Large intestine (tissue), 3 donors: ENCODE data around the gene BMP7. TPM values are rescaled to one million over a fixed set of nuclear protein-coding genes. Genes with fewer than 3 reads are reported as not detected.
A peak's percentile ranks its signal among the peaks of the same experiment; 100 is the strongest.

Source experiments
- DNase-seq, 2 donors: peaks; one replicate each; pipeline versions ENCODE4 v3.0.0 to v3.0.0-alpha.2; 2013
- H3K27ac ChIP-seq: one replicate; pipeline ENCODE4 v1.5.1; 2013; ENCODE audit warnings: low read length
- H3K27me3 ChIP-seq: 2 replicates; pipeline ENCODE4 v1.6.1; 2013; ENCODE audit warnings: low read length; ENCODE audit not compliant: control insufficient read depth, insufficient read depth
- H3K36me3 ChIP-seq: 2 replicates; pipeline ENCODE4 v1.6.1; 2013; ENCODE audit warnings: low read length; ENCODE audit not compliant: control insufficient read depth, insufficient read depth
- H3K4me1 ChIP-seq: one replicate; pipeline ENCODE4 v1.6.1; 2013; ENCODE audit warnings: low read length; ENCODE audit not compliant: control insufficient read depth, insufficient read depth
- H3K4me3 ChIP-seq: one replicate; pipeline ENCODE4 v1.5.1; 2013; ENCODE audit warnings: low read length
- H3K9me3 ChIP-seq: one replicate; pipeline ENCODE4 v1.6.1; 2013; ENCODE audit warnings: mild to moderate bottlenecking, low read depth, low read length, moderate library complexity; ENCODE audit not compliant: control insufficient read depth
- WGBS: methylation state at CpG from one replicate; pipeline ENCODE4 v1.1.5; 2013; ENCODE audit warnings: low lambda C conversion rate; ENCODE audit not compliant: insufficient coverage; 5-methylcytosine and 5-hydroxymethylcytosine counted together
- polyA plus RNA-seq: library from polyadenylated mRNA; unstranded; fragments of 120-200 nt; gene quantifications from one replicate; pipeline ENCODE4 v1.2.1, GENCODE V29; 2013

The BMP7 gene
- polyA plus RNA-seq, 1 donor, result 3.0 TPM

GRCh38 chr20:57212534-57213276, 53.7 kb downstream of the BMP7 start:
- Histone ChIP-seq H3K27ac (peak overlapping the region; percentile 6), H3K4me1 (peaks cover 25% of the 10 kb centered on the region), H3K27me3 (no peaks in the 10 kb centered on the region), H3K36me3 (no peaks in the 10 kb centered on the region), H3K4me3 (no peak overlapping the region), H3K9me3 (no peaks in the 10 kb centered on the region)
- DNase-seq, result peak; percentile 63 to 82
- no CpG with 5 or more reads among the region's 23 CpGs for WGBS

GRCh38 chr20:57211908-57212533, 54.4 kb downstream of the BMP7 start:
- WGBS, result 72% methylated on average over 2 of the region's 25 CpGs
- no peaks in the 10 kb centered on the region for H3K36me3 ChIP-seq
- H3K4me1 ChIP-seq, result peaks cover 25% of the 10 kb centered on the region
- no peak overlapping the region for H3K4me3 ChIP-seq
- DNase-seq, result no peak
- no peaks in the 10 kb centered on the region for H3K9me3 ChIP-seq
- peak overlapping the region; percentile 6 for H3K27ac ChIP-seq
- H3K27me3 ChIP-seq, result no peaks in the 10 kb centered on the region

- WGBS, result no CpG with 5 or more reads among the region's 2 CpGs
- no peak for DNase-seq
- Histone ChIP-seq H3K27ac (no peak overlapping the region), H3K4me1 (peaks cover 25% of the 10 kb centered on the region), H3K27me3 (no peaks in the 10 kb centered on the region), H3K4me3 (no peak overlapping the region), H3K9me3 (no peaks in the 10 kb centered on the region), H3K36me3 (no peaks in the 10 kb centered on the region)
Measured at GRCh38 chr20:57211406-57211805, 55.0 kb downstream of the BMP7 start.

GRCh38 chr20:57210911-57211280, 55.5 kb downstream of the BMP7 start:
- H3K4me1 ChIP-seq, result peaks cover 29% of the 10 kb centered on the region
- no peak overlapping the region for H3K27ac ChIP-seq
- H3K36me3 ChIP-seq, result no peaks in the 10 kb centered on the region
- no peak overlapping the region for H3K4me3 ChIP-seq
- no CpG with 5 or more reads among the region's 8 CpGs for WGBS
- H3K27me3 ChIP-seq, result no peaks in the 10 kb centered on the region
- H3K9me3 ChIP-seq, result no peaks in the 10 kb centered on the region
- DNase-seq, result no peak

GRCh38 chr20:57210054-57210910, 56.2 kb downstream of the BMP7 start:
- H3K36me3 ChIP-seq, result no peaks in the 10 kb centered on the region
- no peaks in the 10 kb centered on the region for H3K27me3 ChIP-seq
- H3K4me3 ChIP-seq, result no peak overlapping the region
- H3K27ac ChIP-seq, result no peak overlapping the region
- no peaks in the 10 kb centered on the region for H3K9me3 ChIP-seq
- peak; percentile 55 to 72 for DNase-seq
- H3K4me1 ChIP-seq, result peaks cover 31% of the 10 kb centered on the region
- WGBS, result no CpG with 5 or more reads among the region's 23 CpGs

- H3K36me3 ChIP-seq, result no peaks in the 10 kb centered on the region
- peaks cover 31% of the 10 kb centered on the region for H3K4me1 ChIP-seq
- no peak for DNase-seq
- H3K9me3 ChIP-seq, result no peaks in the 10 kb centered on the region
- H3K4me3 ChIP-seq, result no peak overlapping the region
- no peaks in the 10 kb centered on the region for H3K27me3 ChIP-seq
- WGBS, result no CpG with 5 or more reads among the region's 3 CpGs
- H3K27ac ChIP-seq, result no peak overlapping the region
Measured at GRCh38 chr20:57209413-57209812, 57.0 kb downstream of the BMP7 start.

GRCh38 chr20:57208198-57208597, 58.2 kb downstream of the BMP7 start:
- Histone ChIP-seq H3K4me3 (no peak overlapping the region), H3K4me1 (peaks cover 31% of the 10 kb centered on the region), H3K27me3 (no peaks in the 10 kb centered on the region), H3K27ac (no peak overlapping the region), H3K36me3 (no peaks in the 10 kb centered on the region), H3K9me3 (no peaks in the 10 kb centered on the region)
- no peak for DNase-seq
- no CpG with 5 or more reads among the region's 2 CpGs for WGBS

GRCh38 chr20:57207251-57207650, 59.2 kb downstream of the BMP7 start:
- no CpG with 5 or more reads among the region's 3 CpGs for WGBS
- H3K27ac ChIP-seq, result no peak overlapping the region
- DNase-seq, result no peak
- H3K36me3 ChIP-seq, result no peaks in the 10 kb centered on the region
- H3K9me3 ChIP-seq, result no peaks in the 10 kb centered on the region
- H3K27me3 ChIP-seq, result no peaks in the 10 kb centered on the region
- no peak overlapping the region for H3K4me3 ChIP-seq
- peaks cover 23% of the 10 kb centered on the region for H3K4me1 ChIP-seq

- no peaks in the 10 kb centered on the region for H3K9me3 ChIP-seq
- H3K4me1 ChIP-seq, result peaks cover 13% of the 10 kb centered on the region
- H3K4me3 ChIP-seq, result no peak overlapping the region
- H3K27me3 ChIP-seq, result no peaks in the 10 kb centered on the region
- no CpG with 5 or more reads among the region's 12 CpGs for whole genome bisulfite sequencing
- DNase-seq, result peak in 1 of 2 donors; percentile 39
- no peak overlapping the region for H3K27ac ChIP-seq
- H3K36me3 ChIP-seq, result no peaks in the 10 kb centered on the region
Measured at GRCh38 chr20:57205606-57206219, 60.7 kb downstream of the BMP7 start.

GRCh38 chr20:57203986-57204385, 62.5 kb downstream of the BMP7 start:
- H3K4me1 ChIP-seq, result peaks cover 6% of the 10 kb centered on the region
- H3K27ac ChIP-seq, result no peak overlapping the region
- no CpG with 5 or more reads among the region's 7 CpGs for WGBS
- H3K27me3 ChIP-seq, result no peaks in the 10 kb centered on the region
- no peaks in the 10 kb centered on the region for H3K36me3 ChIP-seq
- no peaks in the 10 kb centered on the region for H3K9me3 ChIP-seq
- no peak overlapping the region for H3K4me3 ChIP-seq
- no peak for DNase-seq
